Caco-2 (cell line): ENCODE data around the gene KIF2C. TPM values are rescaled to one million over a fixed set of nuclear protein-coding genes. Genes with fewer than 3 reads are reported as not detected.

ENCODE experiments used
- BruUV-seq: library from RNA; stranded (reverse); fragments of 400-500 nt; replicated peaks from 2 replicates; lab custom pipeline; 2021; lab: Mats Ljungman, UMichigan
- CTCF ChIA-PET: fragments of 300-600 bp; sonication (Branson Sonifier 250); formaldehyde crosslinking; loops from one replicate; lab custom pipeline; 2022; ENCODE audit warnings: antibody characterized with exemption; lab: Charles Lee
- POLR2A ChIA-PET: fragments of 300-600 bp; sonication (Branson Sonifier 250); formaldehyde crosslinking; loops from one replicate; lab custom pipeline; 2022; ENCODE audit warnings: antibody characterized with exemption; lab: Charles Lee
- DNase-seq, 2 experiments: peaks; one replicate each; pipeline versions ENCODE4 v3.0.0 to v3.0.0-alpha.2; 2020 to 2022
- H3K27me3 ChIP-seq: replicated peaks from 2 replicates; pipeline ENCODE4 v1.6.0; 2011; ENCODE audit warnings: low read length; ENCODE audit not compliant: control insufficient read depth, insufficient read depth
- H3K36me3 ChIP-seq: 2 replicates; pipeline ENCODE4 v1.5.1; 2011; ENCODE audit warnings: low read length; ENCODE audit not compliant: control insufficient read depth, insufficient read depth
- H3K4me1 ChIP-seq: fragments of 250-450 bp; sonication (Bioruptor Pico); 2 replicates; pipeline ENCODE4 v1.5.1; 2020; ENCODE audit warnings: mild to moderate bottlenecking
- H3K4me3 ChIP-seq: 2 replicates; pipeline ENCODE4 v1.5.1; 2011; ENCODE audit warnings: low read depth, mild to moderate bottlenecking, control low read depth, low read length
- H3K9me3 ChIP-seq: fragments of 250-450 bp; sonication (Bioruptor Pico); 2 replicates; pipeline ENCODE4 v1.5.1; 2020; ENCODE audit warnings: mild to moderate bottlenecking, moderate library complexity
- H3K27ac Mint-ChIP-seq: one replicate; pipeline ENCODE4 v1.8.0; 2022; ENCODE audit warnings: mixed read lengths; ENCODE audit not compliant: unreplicated experiment
- H3K27me3 Mint-ChIP-seq: one replicate; pipeline ENCODE4 v1.8.0; 2022; ENCODE audit warnings: mixed read lengths; ENCODE audit not compliant: insufficient read depth, unreplicated experiment
- H3K36me3 Mint-ChIP-seq: one replicate; pipeline ENCODE4 v1.8.0; 2022; ENCODE audit warnings: mild to moderate bottlenecking, mixed read lengths; ENCODE audit not compliant: insufficient read depth, unreplicated experiment
- H3K4me1 Mint-ChIP-seq: one replicate; pipeline ENCODE4 v1.8.0; 2022; ENCODE audit warnings: low read depth, mixed read lengths; ENCODE audit not compliant: unreplicated experiment
- H3K4me3 Mint-ChIP-seq: one replicate; pipeline ENCODE4 v1.8.0; 2022; ENCODE audit warnings: mild to moderate bottlenecking, moderate library complexity, mixed read lengths; ENCODE audit not compliant: unreplicated experiment
- H3K9me3 Mint-ChIP-seq: one replicate; pipeline ENCODE4 v1.8.0; 2022; ENCODE audit warnings: mixed read lengths; ENCODE audit not compliant: unreplicated experiment
- CTCF ChIP-seq, 2 experiments: fragments of 200-600 bp in 1 of 2; IDR thresholded peaks; 1 replicate in 1 of 2; 2 replicates in 1 of 2; pipeline versions ENCODE4 v1.5.1 to v1.8.0; 2011 to 2022; ENCODE audit warnings: antibody characterized with exemption in 1 of 2, control low read depth in 1 of 2, inconsistent platforms in 1 of 2, low read depth in 1 of 2, low read length in 1 of 2, mild to moderate bottlenecking in 1 of 2, moderate library complexity in 1 of 2; ENCODE audit not compliant: insufficient read depth in 1 of 2, severe bottlenecking in 1 of 2, unreplicated experiment in 1 of 2
- intact Hi-C: fragments of 100-400 bp; cut with micrococcal nuclease; formaldehyde crosslinking; loops from one replicate; pipeline ENCODE4 v1.10.0; 2022; ENCODE audit not compliant: unreplicated experiment
- total RNA-seq: library from RNA; stranded (reverse); gene quantifications from 2 replicates; pipeline ENCODE4 v1.2.3, GENCODE V29; 2022

KIF2C gene
- total RNA-seq, 1 experiment from 2014 or later, result 61.0 TPM

DNA sequence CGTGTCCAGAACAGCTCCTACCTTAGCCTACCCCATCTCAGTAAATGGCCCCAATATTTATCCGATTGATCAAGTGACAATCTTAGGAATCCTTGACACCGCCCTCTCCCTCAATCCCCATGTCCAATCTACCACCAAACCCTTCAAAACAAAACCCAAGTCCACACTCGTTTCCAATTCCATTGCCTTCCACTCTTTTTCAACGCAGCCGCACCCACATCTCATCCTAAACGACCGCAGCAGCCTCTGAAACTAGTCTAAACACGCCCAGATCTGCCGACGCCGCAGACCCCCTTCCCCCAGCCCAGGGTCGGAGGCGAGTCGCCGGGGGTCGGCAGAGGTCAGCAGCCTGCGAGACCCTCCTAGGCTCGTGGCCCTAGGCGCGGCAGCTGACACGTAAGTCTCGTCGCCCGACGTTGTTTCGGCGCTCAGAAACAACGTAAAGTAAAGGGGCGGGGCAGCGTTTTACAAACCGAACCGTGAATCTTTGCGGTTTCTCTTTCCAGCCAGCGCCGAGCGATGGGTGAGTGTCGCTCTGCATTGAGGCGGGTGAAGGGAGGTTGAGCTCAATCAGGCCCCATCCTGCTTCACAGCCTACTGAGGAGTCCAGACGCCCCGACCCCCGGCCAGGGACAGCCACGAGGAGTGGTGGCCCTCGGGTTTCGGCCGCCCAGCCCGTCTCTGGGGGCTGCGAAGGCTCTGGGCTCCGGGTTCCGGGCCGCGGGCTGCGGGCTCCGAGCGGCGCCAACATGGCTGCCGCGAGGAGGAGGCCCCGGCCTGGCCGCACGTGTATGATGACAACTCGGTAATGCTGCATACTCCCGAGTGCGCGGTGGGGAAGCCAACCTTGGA, 35.7 kb downstream of the KIF2C start, which contains the start of gene RPS8:
TSS of gene RPS8 (plus strand) at position 463 of the 852 bp plus-strand sequence. CDS start at position 520, 57 bp downstream.
- TF ChIP-seq CTCF (IDR thresholded peaks at IDR 0.05; ENCODE audit: insufficient read depth in 1 of 2, low read depth in 1 of 2, low read length in 1 of 2, severe bottlenecking in 1 of 2, unreplicated experiment in 1 of 2), result no peak

DNA sequence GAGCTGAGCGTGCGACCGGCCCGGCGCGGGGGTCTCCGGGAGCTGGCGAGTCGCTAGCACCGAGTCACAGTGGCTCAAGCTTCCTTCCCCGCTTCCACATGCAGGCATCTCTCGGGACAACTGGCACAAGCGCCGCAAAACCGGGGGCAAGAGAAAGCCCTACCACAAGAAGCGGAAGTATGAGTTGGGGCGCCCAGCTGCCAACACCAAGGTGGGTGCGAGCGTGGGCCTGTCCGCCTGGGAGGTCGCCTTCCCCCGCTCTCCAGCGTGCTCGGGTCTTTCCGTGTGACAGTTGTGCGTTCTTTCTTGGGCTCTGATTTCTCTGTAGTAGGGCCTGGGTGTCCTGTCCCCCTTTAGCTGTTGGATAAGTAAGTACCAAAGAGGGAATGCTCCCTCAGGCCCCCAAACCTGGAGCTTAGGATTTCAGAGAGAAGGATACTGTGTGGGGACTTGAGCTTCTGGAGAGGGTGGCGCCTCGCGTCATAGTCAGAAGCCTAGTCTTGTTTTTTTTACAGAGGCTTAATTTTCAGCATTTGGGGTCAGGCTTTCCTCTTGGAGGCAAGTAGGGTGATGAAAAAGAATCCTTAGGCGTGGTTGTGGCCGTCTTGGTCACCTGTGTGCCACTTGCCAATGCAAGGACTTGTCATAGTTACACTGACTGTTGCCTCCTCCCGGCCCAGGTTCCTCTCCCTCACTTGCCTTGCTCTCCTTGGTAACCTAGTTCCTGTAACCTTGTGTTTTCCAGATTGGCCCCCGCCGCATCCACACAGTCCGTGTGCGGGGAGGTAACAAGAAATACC, 36.5 kb downstream of the KIF2C start:
- H3K27ac Mint-ChIP-seq, result peak overlapping the region; percentile 81
- DNase-seq, result peak in 1 of 2 experiments; percentile 11
- Histone ChIP-seq H3K36me3 (peaks cover 4% of the 10 kb centered on the region), H3K4me1 (peaks cover 6% of the 10 kb centered on the region), H3K9me3 (no peaks in the 10 kb centered on the region), H3K27me3 (no peaks in the 10 kb centered on the region), H3K4me3 (peak overlapping the region; percentile 71)
- no peaks in the 10 kb centered on the region for H3K4me1 Mint-ChIP-seq
- ChIA-PET CTCF (interaction anchor here (0.6 to 1.7 kb wide), 2 partner anchors 16 to 24 kb away, joined by 3 to 5 read pairs; partner anchors contain the start of gene PLK3), POLR2A (interaction anchor here (0.6 to 1.9 kb wide), 11 partner anchors 10 to 676 kb away, joined by 3 to 20 read pairs (median 6); partner anchors contain the start of genes BTBD19, DYNLT4, PLK3 and PTCH2)
- TSS peak; percentile 52 for BruUV-seq
- H3K4me3 Mint-ChIP-seq, result peak overlapping the region; percentile 81
- H3K27me3 Mint-ChIP-seq, result no peaks in the 10 kb centered on the region
- peaks cover 64% of the 10 kb centered on the region for H3K36me3 Mint-ChIP-seq
- intact Hi-C loops, result no loop called here
- no peak for TF ChIP-seq CTCF (IDR thresholded peaks at IDR 0.05; ENCODE audit: insufficient read depth in 1 of 2, low read depth in 1 of 2, low read length in 1 of 2, severe bottlenecking in 1 of 2, unreplicated experiment in 1 of 2)
- H3K9me3 Mint-ChIP-seq, result no peaks in the 10 kb centered on the region

More for the DNA sequence above, 35.7 kb downstream of the KIF2C start, which contains the start of gene RPS8:
- H3K4me1 ChIP-seq, result peaks cover 6% of the 10 kb centered on the region
- intact Hi-C loops, result no loop called here
- ChIA-PET POLR2A (interaction anchor here (0.6 to 1.9 kb wide), 14 partner anchors 11 to 1227 kb away, joined by 3 to 20 read pairs (median 6); partner anchors contain the start of genes BTBD19, DYNLT4, PLK3 and PTCH2), CTCF (interaction anchor here (0.6 to 1.7 kb wide), 3 partner anchors 17 to 1189 kb away, joined by 3 to 5 read pairs (median 3); partner anchors contain the start of gene PLK3)
- no peaks in the 10 kb centered on the region for H3K9me3 ChIP-seq
- H3K9me3 Mint-ChIP-seq, result no peaks in the 10 kb centered on the region
- BruUV-seq, result no TSS peak
- H3K4me3 Mint-ChIP-seq, result peak within 1 kb of the TSS; percentile 81
- H3K27me3 Mint-ChIP-seq, result no peaks in the 10 kb centered on the region
- no peaks in the 10 kb centered on the region for H3K4me1 Mint-ChIP-seq
- DNase-seq, result peak; percentile 89 to 90
- H3K4me3 ChIP-seq, result peak within 1 kb of the TSS; percentile 71
- H3K36me3 ChIP-seq, result peaks cover 4% of the 10 kb centered on the region
- no peaks in the 10 kb centered on the region for H3K27me3 ChIP-seq
- peak within 1 kb of the TSS; percentile 97 for H3K27ac Mint-ChIP-seq
- H3K36me3 Mint-ChIP-seq, result peaks cover 55% of the 10 kb centered on the region
